Keratinocyte (primary cell): ENCODE results near the gene GRB10.

Experiments
- CTCF ChIP-seq, 3 experiments: IDR thresholded peaks in 1 of 3; conservative IDR thresholded peaks in 1 of 3; optimal IDR thresholded peaks in 1 of 3; 2 replicates in 2 of 3; 3 replicates in 1 of 3; pipeline versions ENCODE3 to v1.5.1; 2011; ENCODE audit warnings: low read length in 3 of 3, mild to moderate bottlenecking in 3 of 3, moderate library complexity in 2 of 3, control low read depth in 1 of 3, inconsistent platforms in 1 of 3; ENCODE audit not compliant: insufficient read depth in 2 of 3; ENCODE audit errors: extremely low read depth in 1 of 3
- EZH2 ChIP-seq: IDR thresholded peaks from one replicate; pipeline ENCODE4 v1.6.1; 2012; ENCODE audit warnings: inconsistent platforms, mild to moderate bottlenecking, low read length, moderate library complexity

DNA sequence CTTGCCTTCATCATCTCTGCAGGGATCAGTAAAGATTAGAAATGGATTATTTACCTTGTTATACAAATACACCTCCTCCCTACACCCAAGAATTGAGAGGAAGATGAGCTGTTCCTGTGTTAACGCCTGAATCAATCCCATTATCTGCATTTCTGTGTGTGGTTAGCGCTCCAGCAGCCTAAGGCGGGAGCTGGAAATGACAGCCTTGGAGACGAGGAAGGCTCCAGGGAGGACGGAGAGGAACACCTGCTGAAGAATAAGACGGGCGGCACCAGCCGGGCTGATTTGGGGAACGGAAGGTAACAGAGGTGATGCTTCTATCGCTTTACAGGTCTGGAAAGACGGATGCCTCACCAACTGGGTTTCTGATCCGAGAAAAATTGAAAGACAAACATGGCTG is 183.3 kb downstream of the GRB10 start:
- TF ChIP-seq CTCF (optimal IDR thresholded peaks at IDR 0.05 in 1 of 3, IDR thresholded peaks at IDR 0.05 in 1 of 3, conservative IDR thresholded peaks at IDR 0.05 in 1 of 3; ENCODE audit: extremely low read depth in 1 of 3, insufficient read depth in 2 of 3, low read length in 3 of 3) (no peak), EZH2 (no peak)
